Astrocyte of the spinal cord (primary cell): ENCODE results near the gene CRY2.

ENCODE experiments used
- DNase-seq: peaks from one replicate; pipeline ENCODE4 v3.0.0; 2011; ENCODE audit warnings: low read depth, low spot score
- H3K4me3 ChIP-seq: 2 replicates; pipeline ENCODE4 v1.5.1; 2011; ENCODE audit warnings: low read depth, mild to moderate bottlenecking, low read length, moderate library complexity
- CTCF ChIP-seq: IDR thresholded peaks from 2 replicates; pipeline ENCODE4 v1.5.1; 2012; ENCODE audit warnings: low read depth, mild to moderate bottlenecking, low read length, inconsistent platforms
- in situ Hi-C: cut with HindIII; loops from 2 replicates; pipeline ENCODE4 v1.10.0; 2017; ENCODE audit warnings: low sequenced_read_pairs

Gene CRY2

GRCh38 chr11:45851228-45851627 lies 4.0 kb downstream of the CRY2 start:
- in situ Hi-C loops: no loop called here
- TF ChIP-seq CTCF: no peak
- H3K4me3 ChIP-seq: no peak overlapping the region
- no peak for DNase-seq

GRCh38 chr11:45852018-45852711 lies 4.9 kb downstream of the CRY2 start:
- in situ Hi-C loops: no loop called here
- TF ChIP-seq CTCF: no peak
- H3K4me3 ChIP-seq: no peak overlapping the region

GRCh38 chr11:45852712-45853101 lies 5.4 kb downstream of the CRY2 start:
- in situ Hi-C loops: no loop called here
- DNase-seq: no peak
- H3K4me3 ChIP-seq: no peak overlapping the region
- no peak for TF ChIP-seq CTCF

More at GRCh38 chr11:45852018-45852711, 4.9 kb downstream of the CRY2 start:
- DNase-seq: no peak

GRCh38 chr11:45853332-45854219 lies 6.3 kb downstream of the CRY2 start:
- in situ Hi-C loops: no loop called here
- no peak for TF ChIP-seq CTCF
- H3K4me3 ChIP-seq: no peak overlapping the region
- DNase-seq: no peak

- in situ Hi-C loops: no loop called here
- H3K4me3 ChIP-seq: no peak overlapping the region
- DNase-seq: no peak
- no peak for TF ChIP-seq CTCF
These were observed 8.0 kb downstream of the CRY2 start for GRCh38 chr11:45855308-45855707.

- DNase-seq: peak; percentile 54
- TF ChIP-seq CTCF: no peak
- in situ Hi-C loops: no loop called here
- no peak overlapping the region for H3K4me3 ChIP-seq
These were observed 8.8 kb downstream of the CRY2 start for GRCh38 chr11:45856044-45856468.
